Right ventricle myocardium inferior (tissue), 1 donor: ENCODE data around the gene C14orf132. TPM values are rescaled to one million over a fixed set of nuclear protein-coding genes. Genes with fewer than 3 reads are reported as not detected.
"Not testable (repeated sequence)": the region's sequence is repeated elsewhere in the genome, so short reads cannot be mapped to it uniquely, and the experiment has no call there.

Experiments used
- ATAC-seq: fragments of 200-7000 bp; cut with Tn5 transposase; one replicate; pipeline ENCODE4 v1.9.1; 2020; ENCODE audit warnings: mild to moderate bottlenecking, moderate library complexity
- DNase-seq: peaks from one replicate; pipeline ENCODE4 v3.0.0; 2021; ENCODE audit errors: missing footprints
- intact Hi-C: fragments of 100-400 bp; cut with DNase I; formaldehyde crosslinking; loops from one replicate; pipeline ENCODE4 v1.11.0; 2022
- long read RNA-seq: library from polyadenylated mRNA; unstranded; transcript quantifications from one replicate; pipeline ENCODE4 v2.0.0, GENCODE V29; 2021
- total RNA-seq: library from RNA; stranded (reverse); fragmentation: NEBNext Ultra II Directional; extraction: Animal tissue kit (Norgen Biotek cat#: 25700); gene quantifications from one replicate; pipeline ENCODE4 v1.2.1, GENCODE V29; 2021
- donor health status: DM: no; HTN: yes; CAD: no; lungs with severe emphysema.

Gene C14orf132
- 1.5 TPM for total RNA-seq
- long read RNA-seq, partial matches to known transcripts = 0 of 2 reads
- long read RNA-seq, other reads (novel, unspliced or antisense) = 2 of 2 reads

DNA sequence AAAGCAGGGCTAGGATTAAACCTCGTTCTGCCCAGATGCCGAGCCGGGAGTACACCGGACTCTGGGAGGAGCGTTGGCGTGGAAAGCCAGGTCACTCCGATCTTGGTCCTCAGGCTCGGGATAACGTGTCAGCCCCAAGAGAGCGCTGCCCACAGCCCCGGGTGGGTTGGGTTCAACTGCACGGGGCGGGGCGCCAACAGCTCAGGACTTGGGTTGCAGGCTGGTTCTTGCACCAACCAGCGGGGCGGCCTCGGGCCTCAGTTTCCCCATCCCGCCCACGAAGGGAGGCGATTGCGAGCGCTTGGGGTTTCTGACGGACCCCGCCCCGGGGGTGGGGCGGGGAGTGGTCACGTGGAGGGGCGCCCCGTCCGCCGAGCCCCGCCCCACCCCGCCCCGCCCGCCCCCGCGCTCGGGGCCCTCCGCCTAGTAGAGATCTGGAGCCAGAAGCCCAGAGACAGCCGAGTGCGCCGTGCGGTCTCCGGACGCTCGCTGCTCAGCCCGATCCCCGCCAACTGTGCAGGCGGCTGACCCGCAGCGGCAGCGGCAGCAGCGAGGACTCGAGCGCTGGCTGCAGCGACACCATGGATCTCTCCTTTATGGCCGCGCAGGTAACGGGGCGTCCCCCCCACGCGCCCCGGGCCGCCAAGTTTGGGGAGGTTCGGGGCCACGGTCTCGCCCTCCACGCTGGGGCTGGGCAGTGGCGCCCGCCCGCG is at the start of gene C14orf132:
Gene C14orf132, plus strand, starts transcription at position 443 of the 713 bp plus-strand sequence. Its CDS starts 139 bp downstream, at position 582.
- ATAC-seq = peak; percentile 91
- intact Hi-C loops = no loop called here
- peak; percentile 73 for DNase-seq

DNA sequence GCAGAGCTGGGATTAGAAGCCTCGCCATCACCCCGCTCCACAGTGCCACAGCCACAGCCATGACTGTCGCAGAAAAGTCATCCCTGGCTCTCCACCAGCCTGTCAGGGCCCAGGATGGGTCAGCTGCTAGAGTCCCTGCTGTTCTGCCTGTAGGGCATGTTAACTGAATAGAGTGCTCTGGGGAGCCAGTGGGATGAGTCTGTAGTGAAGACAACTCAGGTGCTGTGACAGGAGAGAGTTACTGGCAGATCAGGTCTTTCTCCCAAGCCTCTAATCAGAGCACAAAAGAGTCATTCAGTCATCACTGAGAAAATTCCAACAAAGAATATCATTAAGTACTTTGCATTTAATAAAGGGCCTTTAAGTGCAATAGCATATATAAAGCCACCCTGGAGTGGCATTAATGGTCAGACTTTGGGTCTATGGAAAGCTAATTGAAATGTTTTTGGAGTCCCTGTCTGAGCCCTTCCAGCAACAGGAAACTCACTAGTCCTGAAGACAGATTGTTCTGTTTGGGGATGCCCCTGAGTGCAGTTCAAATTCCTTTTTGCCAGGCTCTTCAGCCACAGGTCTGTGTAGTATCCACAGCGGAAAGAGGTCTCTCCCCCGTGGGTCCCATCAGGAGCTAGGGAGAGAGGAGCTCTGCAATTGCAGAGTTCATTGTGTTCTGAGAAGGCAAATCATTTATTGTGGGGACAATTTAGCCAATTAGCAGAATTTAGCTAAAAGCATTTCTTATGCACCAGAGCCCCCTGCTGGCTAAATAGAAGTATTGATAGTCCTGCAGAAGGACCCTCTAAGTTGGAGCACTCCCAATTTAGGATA is 45.2 kb upstream of the C14orf132 start:
- ATAC-seq (no peak), DNase-seq (no peak)
- intact Hi-C loops = loop anchor here (1.0 to 10.0 kb wide), 2 partner anchors 433 to 549 kb away; no protein-coding TSS in a partner anchor

DNA sequence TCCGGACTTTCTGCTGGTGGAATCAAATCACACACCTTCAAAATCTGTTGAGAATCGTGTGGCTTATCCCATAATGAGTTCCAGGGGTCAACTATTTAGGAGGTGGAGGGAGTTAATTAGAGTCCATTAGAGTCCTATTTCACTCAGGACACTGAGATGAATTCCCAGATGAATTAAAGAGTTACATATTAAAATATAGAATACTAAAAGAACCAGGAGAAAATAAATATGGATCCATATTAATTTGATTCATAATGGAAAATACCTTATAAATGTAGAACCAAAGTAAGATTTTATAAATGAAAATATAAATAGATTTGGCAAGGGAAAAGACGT is 44.6 kb upstream of the C14orf132 start:
- intact Hi-C loops = loop anchor here (1.0 to 10.0 kb wide), 2 partner anchors 433 to 550 kb away; no protein-coding TSS in a partner anchor
- ATAC-seq (no peak), DNase-seq (no peak)

DNA sequence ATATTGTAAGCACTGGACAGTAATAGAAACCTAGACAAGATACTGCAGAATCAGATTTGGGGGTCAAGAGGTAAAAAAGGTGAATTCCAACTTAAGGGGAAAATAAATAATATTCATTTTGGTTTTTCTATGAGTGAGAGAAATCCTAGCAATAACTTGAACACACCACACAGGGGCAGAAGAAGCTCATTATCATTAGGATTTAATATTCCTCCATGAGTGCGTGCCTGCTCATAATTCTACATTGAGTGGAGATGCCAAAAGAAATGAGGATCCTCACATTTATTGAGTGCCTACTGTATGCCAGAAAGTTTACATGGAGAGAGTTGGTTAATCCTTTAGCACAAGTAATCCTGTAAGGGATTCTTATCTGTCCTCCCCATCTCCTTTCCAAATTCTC is 40.5 kb upstream of the C14orf132 start:
- DNase-seq = no peak
- no peak for ATAC-seq
- intact Hi-C loops = loop anchor here (5.0 to 10.0 kb wide), 2 partner anchors 279 to 554 kb away; no protein-coding TSS in a partner anchor

DNA sequence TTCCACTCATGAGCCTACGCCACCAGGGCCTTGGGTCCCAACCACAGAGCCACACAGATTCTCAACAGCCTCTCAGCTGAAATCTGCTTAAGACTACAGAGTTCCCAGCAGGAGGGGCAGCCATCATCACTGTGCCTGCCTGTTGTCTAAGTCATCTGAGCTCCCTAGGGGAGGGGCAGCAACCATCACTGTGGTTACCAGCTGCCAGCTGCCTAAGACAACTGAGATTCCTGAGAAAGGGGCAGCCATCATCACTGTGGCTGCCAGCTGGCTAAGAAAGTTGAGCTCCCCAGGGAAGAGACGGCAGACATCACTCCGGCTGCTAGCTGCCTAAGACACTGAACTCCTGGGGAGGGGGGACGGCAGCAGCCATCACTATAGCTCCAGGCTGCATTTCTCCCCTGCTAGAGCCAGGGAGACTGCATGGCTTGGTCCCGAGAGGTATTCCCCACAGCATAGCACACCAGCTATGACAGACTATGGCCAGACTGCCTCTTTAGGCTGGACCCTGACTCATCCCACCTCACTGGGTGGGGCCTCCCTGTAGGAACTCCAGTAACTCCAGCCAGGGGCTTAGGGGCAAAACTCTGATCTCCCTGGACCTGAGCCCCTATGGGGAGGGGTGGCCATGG is 37.2 kb upstream of the C14orf132 start:
- no peak for ATAC-seq
- no peak for DNase-seq
- intact Hi-C loops = no loop called here

DNA sequence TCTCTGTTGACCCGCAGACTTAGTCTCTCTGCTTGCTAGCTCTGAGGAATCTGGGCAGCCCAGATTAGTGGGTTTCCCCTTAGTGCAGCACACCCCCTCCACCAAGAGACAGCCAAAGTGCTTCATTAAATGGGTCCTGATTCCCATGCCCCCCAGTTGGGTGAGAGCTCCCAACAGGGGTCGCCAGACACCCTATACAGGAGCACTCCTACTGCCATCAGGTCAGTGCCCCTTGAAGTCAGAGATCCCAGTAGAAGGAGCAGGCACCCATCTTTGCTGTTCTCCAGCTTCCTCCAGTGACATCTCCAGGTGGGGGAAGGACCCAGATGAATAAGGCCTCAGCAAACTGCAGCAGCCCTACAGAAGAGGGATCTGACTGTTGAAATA is 36.7 kb upstream of the C14orf132 start:
- intact Hi-C loops = no loop called here
- ATAC-seq = no peak
- DNase-seq = no peak

DNA sequence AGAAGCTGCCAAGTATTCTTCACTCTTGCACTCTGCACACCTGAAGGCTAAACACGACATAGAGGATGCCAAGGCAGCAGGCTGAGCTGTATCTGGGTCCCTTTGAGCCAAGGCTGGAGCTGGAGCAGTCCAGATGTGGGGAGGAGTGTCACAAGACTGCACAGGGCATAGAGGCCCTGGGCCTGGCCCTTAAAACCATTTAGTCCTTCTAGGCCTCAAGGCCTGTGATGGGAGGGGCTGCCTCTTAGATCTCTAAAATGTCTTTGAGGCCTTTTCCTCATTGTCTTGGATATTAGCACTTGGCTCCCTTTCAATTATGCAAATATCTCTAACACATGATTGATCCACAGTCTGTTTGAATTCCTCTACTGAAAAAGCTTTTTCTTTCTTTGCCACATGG is 28.0 kb upstream of the C14orf132 start:
- intact Hi-C loops = no loop called here
- ATAC-seq (no peak), DNase-seq (no peak)

DNA sequence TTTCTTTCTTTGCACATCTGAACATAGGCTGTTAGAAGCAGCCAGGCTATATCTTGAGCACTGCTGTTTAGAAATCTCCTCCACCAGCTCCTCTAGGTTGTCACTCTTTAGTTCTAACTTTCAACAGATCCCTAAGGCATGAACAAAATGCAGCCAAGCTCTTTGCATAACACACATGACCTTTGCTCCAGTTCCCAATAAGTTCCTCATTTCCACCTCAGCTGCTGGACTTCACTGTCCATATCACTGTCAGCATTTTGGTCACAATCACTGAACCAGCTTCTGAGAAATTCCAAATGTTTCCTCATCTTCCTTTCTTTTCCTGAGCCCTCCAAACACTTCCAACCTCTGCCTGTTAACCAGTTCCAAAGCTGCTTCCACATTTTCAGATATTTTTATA is 27.6 kb upstream of the C14orf132 start:
- ATAC-seq = no peak
- no peak for DNase-seq
- intact Hi-C loops = no loop called here

DNA sequence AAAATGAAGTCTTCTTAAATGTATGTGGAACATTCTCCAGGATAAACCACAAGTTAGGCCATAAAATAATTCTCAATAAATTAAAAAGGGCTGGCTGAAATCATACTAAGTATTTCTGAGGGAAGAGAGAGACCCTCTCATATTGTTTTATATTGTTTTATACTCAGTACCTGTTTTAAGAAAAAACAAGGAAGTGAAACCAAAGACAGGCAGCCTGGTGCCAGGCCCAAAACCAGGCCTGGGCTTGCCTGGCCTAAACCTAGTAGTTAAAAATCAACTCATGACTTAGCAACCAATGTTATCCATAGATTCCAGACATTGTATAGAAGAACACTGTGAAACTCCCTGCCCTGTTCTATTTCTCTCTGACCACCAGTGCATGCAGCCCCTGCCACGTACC is 26.4 kb upstream of the C14orf132 start:
- DNase-seq, ATAC-seq, intact Hi-C loops: not testable (repeated sequence)

DNA sequence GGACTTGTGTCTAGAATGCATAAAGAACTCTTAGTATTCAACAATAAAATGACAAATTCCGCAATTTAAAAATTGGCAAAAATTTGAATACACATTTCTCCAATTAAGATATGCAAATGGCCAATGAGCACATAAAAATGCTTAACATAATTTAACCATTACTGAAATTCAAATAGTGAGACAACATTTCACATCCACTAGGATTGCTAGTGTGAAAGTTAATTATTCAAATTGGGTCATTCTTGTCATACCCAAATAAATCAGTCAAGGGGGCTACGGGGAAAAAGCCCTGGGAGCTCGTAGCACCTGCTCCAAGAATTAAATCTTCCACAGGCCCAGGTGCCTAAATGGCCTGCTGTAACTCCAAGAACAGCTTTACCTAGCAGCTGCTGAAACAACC is 25.0 kb upstream of the C14orf132 start:
- intact Hi-C loops = no loop called here
- DNase-seq = no peak
- no peak for ATAC-seq

DNA sequence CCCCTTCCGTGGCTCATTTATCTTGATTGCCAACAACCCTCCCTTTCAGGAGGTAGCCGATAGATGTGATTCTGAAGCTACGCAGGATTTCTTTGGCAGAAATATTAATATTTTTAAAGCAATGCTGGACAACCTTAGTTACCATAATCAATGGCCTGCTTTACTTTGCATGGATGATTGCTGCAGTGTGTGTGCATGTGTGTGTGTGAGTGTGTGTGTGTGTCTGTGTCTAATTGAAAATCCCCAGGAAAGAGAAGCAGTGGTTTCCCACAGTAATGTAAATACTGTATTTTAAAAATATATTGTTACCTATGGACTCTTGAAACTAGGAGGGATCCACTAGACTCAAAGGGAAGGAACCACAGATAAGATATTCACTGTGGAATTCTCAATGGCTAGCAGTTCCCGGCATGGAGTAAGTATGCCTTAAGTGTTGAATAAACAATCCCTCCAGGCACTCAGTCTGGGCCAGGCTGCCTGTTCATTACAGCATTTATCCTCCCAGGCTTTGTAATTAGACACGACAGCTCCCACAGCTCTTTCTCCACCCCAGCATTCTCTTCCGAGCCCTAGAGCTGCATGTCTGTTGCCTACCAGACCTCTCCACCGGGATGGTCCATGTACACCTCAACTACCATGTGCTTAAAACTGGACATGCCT is 22.5 kb upstream of the C14orf132 start:
- DNase-seq = no peak
- intact Hi-C loops = no loop called here
- ATAC-seq = no peak

DNA sequence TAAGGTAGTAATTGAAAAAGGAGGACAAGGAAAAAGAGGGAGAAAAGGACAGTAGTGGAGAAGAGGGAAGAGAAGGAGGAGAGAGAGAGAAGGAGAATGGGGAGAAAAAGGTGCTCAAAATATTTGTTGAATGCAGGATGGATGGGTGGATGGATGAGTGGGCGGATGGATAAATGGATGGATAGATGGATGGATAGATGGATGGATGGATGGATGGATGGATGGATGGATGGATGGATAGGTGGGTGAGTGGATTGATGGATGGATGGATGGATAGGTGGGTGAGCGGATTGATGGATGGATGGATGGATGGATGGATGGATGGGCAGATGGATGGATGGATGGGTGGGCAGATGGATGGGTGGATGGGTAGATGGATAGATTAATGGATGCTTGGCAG is 21.3 kb upstream of the C14orf132 start:
- intact Hi-C loops = no loop called here
- DNase-seq = no peak
- ATAC-seq = no peak

DNA sequence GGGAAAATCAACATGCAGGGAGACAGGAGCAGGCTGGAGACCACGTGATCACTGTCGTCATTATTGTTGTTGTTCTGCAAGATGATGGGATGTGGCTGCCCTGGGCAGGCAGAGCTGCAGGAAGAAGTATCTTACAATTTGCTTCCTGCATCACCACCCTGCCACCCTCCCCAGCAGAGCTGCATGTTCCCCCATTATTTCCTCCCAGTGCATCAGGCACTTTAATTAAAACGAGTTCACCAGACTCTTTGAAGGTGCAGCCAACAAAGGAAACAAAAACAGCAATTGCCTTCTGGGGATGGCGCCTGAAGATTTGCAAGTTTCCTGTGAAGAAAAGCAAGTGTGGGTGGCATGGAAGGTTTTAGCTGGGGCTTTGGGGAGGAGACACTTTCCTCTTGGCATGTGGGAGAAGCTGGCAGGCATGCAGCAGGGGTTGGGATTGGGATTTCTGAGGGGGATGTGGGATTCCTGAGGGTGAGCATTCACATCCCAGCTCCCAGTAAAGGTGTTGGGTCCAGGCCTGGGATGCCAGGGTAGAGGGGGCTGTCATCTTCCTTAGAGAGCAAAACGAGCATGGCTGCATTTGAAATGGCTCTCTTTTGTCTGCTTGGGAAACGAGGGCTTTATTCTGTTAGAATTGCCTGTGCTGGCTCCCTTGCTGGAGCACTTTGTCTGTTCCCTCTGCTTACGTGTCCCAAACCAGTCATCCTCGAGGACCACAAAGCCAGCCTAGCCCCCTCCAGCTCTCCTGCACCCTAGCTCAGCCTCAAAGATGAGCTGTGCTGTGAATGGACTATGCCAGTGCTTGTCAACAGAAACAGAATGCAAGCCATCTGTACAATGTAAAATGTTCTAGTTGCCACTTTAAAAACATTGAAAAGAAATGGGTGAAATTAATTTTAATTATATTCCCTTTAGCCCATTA is 11.5 kb upstream of the C14orf132 start:
- intact Hi-C loops = no loop called here
- no peak for ATAC-seq

DNA sequence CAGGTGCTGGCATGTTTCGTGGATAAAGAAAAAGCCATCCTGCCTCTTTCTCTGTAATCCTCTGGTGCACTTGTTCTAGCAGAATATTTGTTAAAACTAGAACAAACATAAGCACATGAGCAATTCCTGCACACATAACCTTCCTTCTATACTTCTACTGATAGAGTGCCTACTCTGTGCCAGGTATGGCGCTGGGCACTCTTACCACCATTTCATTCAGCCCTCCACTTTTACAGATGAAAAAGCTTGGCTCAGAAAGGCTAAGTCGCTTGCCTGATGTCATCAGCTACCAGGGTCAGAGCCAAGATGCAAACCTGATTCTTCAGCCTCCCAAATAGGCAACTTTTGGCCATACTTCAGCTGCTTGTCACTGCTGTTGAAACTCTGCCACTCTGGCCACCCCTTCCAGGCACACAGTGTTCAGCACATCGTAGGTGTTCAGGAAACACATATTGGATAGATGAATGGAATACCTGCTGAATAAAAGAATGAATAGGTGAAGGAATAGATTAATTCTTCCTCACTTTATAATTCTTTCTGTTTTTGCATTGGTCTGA is 10.0 kb upstream of the C14orf132 start:
- no peak for ATAC-seq
- intact Hi-C loops = no loop called here

More for the DNA sequence above, 11.5 kb upstream of the C14orf132 start:
- no peak for DNase-seq

DNA sequence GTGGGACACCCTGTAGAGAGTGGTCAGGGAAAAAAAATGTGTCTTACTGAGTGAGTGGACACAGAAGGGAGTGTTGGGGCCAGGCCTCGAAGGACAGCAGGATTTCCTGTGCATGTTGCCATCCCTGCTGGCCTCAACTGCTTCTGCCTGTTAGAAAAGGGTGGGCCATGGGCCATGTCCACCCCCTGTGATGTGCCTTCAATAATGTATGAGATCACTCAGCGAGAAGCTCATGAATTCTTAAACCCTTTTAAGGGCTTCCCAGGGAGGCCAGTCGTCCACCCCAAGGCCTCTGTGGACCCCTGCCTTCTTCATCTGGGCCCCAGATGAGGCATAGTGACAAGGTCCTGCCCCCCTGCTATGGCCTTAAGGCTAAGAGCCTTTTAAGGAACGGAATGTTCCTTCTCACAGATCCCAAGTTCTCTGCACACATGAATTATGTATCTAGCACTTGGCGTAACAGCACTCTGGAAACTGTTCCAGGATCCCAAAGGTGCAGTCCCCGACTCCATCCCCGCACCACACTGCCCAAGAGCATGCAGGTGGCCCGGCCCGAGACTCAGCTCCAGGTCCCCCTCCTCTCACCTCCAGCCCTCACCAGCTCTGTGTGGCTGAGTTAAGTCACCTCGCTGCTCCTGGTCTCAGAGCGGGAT is 8.9 kb upstream of the C14orf132 start:
- DNase-seq (no peak), ATAC-seq (no peak)
- intact Hi-C loops = no loop called here

More for the DNA sequence above, 10.0 kb upstream of the C14orf132 start:
- DNase-seq = no peak

DNA sequence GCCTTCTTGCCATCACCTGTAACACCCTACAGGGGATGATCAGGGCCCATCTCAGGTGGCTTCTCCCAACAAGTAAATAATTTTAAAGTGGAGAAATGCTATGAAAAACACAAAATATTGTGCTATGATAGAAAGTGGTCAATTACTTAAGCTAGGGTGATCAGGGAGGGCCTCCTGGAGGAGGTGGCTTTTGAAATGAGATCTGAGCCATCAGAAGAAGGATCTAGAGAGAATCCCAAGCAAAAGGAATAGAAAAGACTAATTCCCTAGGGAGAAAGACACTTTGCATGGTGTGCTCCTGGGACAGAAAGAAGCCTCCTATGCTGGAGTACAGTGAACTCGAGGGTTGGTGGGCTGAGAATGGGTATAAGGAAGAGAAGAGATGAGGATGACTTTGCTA is 7.5 kb upstream of the C14orf132 start:
- intact Hi-C loops = no loop called here
- ATAC-seq (no peak), DNase-seq (no peak)

DNA sequence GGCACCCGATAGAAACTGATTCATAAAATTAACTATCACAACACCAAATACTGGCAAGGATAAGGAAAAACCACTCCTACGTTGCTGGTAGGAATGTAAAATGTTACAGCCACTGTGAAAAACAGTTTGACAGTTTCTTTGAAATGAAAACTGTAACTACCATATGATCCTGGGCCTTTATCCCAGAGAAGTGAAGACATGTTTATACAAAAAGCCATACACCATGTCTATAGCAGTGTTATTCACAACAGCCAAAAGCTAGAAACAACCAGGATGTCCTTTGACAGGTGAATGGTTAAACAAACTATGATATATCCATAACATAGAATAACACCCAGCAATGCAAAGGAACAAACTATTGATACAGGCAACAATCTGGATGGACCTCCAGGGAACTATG is 3.7 kb upstream of the C14orf132 start:
- no peak for ATAC-seq
- DNase-seq = no peak
- intact Hi-C loops = no loop called here
